NCI-H187 (cell line): ENCODE data around the gene RGS19.

Source experiments
- DNase-seq, 2 experiments: peaks; one replicate each; lab custom pipeline; 2025; lab: John Stamatoyannopoulos, UW

The RGS19 gene

GRCh38 chr20:64035066-64035932, 44.0 kb downstream of the RGS19 start:
- no peak for DNase-seq

GRCh38 chr20:64033981-64034493, 45.3 kb downstream of the RGS19 start:
- no peak for DNase-seq

GRCh38 chr20:64032706-64033624, 46.4 kb downstream of the RGS19 start:
- DNase-seq: no peak

DNA sequence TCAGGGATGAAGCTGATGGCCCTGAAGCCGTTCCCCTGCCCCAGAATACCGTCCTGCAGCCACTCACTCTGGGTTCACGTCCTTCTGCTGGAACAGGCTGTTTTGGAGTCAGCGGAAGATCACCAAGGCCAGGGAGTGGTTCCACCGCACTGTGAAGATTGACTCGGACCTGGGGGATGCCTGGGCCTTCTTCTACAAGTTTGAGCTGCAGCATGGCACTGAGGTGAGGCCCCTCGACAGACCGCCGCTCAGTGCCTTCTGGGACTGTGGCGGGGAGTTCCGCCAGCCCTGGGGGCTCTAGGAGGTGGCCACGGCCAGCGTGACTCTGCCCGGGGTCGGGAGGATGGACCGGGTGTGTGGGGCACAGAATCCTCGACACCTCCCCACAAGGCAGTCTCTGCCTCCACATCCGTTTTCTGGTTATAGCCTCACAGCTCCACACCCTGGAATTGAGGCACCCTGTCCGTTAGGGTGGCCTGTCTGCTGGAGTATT, 47.5 kb downstream of the RGS19 start:
- DNase-seq: no peak

- DNase-seq: no peak
These were observed 48.8 kb downstream of the RGS19 start for GRCh38 chr20:64030371-64031134.

DNA sequence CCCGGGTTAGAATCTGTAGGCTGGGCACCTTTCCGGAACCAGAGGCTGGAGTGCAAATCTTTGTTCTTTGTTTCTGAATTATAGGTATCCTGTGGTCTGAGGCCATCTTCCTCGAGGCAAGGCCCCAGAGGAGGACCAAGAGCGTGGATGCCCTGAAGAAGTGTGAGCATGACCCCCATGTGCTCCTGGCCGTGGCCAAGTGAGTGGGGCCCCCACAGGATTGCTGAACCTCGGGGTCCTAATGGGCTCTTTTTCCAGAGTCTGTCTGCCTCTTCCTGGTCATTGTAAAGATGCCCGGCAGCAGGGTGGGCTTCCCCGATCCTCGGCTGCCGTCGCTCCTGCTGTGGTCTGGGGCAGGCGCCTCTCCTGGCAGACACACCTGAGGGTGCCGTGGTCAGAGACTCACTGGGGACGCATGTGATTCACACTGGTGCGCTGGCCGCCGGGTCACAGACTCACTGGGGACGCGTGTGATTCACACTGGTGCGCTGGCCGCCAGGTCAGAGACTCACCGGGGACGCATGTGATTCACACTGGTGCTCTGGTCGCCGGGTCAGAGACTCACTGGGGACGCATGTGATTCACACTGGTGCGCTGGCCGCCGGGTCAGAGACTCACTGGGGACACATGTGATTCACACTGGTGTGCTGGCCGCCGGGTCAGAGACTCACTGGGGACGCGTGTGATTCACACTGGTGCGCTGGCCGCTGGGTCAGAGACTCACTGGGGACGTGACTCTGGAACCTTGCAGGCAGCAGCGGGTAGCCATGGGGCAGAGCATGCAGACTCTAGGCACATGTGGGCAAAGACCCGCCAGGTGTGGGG, 49.8 kb downstream of the RGS19 start:
- no peak for DNase-seq

DNA sequence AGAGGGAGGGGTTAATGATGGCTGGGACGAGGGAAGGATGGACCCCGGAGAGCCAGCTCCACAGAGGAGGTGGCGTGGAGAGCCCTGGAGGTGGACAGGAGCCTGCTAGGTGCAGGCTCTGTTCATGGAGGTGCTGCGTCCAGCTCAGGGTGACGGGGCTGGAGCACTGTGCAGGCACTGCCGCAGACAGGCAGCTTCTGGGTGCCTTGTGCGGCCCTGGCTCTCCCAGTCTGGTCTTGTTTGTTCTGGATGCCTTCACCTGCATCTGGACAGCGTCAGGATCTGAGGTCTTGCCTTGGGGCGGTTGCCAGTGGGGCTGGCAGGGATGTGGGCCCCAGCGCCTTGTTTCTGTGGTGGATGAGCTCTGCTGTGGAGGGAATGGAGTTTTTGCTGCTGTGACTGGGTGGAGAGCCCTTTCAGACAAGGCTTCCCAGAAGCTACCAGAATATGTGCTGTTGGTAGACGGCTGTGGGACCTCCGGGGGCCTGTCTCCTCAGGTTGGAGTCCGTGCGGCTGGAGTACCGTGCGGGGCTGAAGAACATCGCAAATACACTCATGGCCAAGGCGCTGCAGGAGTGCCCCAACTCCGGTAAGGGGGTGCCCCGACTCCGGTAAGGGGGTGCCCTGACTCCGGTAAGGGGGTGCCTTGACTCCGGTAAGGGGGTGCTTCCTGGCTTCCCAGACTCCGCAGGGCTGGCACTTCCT, 51.2 kb downstream of the RGS19 start:
- DNase-seq: no peak

GRCh38 chr20:64025826-64026412, 53.4 kb downstream of the RGS19 start:
- DNase-seq: no peak

- DNase-seq: no peak
These were observed 54.1 kb downstream of the RGS19 start for GRCh38 chr20:64025101-64025825.

DNA sequence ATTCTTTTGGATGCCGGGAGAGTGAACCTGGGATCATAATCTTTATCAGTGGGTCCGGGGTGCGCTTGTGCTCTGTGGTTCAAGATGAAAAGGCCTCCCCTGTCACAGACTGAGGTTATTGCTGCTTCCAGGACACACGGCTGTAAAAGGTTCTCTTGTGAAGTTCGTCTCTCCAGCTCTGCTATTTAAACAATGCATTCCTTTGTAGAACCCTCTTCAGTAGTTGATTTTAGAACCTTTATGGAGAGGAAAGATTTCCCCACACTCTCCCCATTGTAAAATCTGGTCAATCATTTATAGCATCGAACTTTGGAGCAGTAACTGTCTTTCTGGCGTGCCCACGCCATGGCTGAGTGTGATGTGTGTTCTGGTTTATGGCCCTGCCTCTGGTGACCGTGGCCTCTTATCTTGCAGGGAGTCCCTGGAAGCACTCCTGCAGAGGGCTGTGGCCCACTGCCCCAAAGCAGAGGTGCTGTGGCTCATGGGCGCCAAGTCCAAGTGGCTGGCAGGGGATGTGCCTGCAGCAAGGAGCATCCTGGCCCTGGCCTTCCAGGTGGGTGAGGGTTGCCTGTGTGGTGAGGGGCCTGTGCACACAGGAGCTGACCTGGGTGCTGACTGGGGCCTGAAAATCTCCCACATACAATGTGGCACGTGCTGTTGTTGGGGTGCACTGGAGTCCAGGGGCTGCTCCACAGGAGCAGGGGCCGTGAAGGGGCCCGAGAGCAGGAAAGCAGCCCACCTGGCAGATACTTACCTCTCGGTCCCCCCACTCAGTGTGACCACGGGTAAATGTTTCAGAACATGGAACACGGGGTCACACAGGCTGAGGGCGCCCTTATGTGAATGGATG, 55.0 kb downstream of the RGS19 start:
- no peak for DNase-seq

DNA sequence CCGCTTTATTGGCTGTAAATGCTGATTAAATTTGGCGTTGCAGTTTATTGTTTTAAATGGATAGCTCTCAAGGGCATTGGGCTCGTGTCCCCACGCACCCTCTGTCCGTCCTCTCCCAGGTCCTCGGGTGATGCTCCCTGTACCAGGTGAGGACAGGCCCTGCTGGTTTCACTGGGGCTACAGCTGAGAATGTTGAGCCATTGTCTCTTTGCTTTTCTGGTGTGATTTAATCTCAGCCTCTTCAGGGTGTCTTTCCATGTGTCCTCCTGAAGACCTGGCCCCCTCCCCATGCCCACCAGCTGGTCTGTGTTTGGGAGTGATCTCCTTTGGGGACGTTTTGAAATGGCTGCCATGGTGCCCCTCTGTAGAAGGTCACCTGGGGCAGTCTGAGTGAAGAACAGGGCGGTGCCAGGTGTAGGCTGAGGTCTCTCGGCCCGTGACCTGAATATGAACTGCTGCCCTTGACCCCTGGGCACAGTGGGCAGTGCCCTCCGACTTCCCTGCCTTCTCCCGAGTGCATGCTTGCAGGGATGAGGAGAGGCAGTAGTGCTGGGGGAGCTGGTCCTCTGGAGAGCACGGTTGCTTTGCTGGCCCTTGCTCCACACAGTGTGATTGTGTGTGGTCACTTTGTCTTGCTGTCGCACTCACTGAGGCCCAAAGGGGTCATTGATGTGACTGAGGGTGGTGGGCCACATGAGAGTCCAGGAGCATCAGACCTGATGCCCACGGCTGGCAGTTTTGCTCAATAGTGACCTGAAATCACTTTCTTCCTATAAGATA, 55.8 kb downstream of the RGS19 start:
- DNase-seq: no peak
